ENCODE measurements around the gene TMEM203.

DNA sequence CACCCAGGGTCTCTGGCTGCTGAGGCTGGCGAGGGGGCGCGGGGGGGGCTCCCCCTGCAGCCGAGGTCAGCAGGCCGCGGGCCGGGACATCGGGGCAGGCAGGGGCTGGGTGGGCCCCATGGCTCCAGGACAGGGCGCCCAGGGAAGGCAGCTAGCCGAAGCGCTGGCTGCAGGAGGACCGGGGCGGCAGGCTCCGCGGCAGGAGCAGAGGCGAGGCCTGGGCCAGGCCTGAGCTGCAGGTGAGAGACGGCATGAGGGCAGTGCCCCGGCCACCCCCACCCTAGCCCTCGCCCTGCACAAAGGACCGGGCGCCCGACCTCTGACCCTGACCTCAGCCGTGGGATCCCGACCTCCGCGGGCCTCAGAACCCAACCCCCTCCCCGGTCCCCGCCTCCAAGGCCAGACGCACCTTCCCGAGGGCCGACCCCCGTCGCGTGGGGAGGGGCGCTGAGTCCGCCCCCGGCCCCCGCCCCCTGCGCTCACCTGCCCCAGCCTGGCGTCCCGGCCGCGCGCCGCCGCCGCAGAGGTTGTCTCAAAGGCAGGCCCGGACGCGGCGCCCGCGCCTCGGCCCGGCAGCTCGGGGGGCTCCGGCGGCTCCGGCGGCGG is 16.2 kb upstream of the TMEM203 start:
- TF ChIP-seq, protein P1, sequence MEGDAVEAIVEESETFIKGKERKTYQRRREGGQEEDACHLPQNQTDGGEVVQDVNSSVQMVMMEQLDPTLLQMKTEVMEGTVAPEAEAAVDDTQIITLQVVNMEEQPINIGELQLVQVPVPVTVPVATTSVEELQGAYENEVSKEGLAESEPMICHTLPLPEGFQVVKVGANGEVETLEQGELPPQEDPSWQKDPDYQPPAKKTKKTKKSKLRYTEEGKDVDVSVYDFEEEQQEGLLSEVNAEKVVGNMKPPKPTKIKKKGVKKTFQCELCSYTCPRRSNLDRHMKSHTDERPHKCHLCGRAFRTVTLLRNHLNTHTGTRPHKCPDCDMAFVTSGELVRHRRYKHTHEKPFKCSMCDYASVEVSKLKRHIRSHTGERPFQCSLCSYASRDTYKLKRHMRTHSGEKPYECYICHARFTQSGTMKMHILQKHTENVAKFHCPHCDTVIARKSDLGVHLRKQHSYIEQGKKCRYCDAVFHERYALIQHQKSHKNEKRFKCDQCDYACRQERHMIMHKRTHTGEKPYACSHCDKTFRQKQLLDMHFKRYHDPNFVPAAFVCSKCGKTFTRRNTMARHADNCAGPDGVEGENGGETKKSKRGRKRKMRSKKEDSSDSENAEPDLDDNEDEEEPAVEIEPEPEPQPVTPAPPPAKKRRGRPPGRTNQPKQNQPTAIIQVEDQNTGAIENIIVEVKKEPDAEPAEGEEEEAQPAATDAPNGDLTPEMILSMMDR (IDR thresholded peaks at IDR 0.05): no peak
- TF ChIP-seq EP300 (IDR thresholded peaks at IDR 0.05): no peak
- TF ChIP-seq POLR2A (IDR thresholded peaks at IDR 0.05): no peak

Data from ovary (tissue), 3 donors.